ENCODE data around the gene PC. TPM values are rescaled to one million over a fixed set of nuclear protein-coding genes. Genes with fewer than 3 reads are reported as not detected.

The PC gene
- total and polyA plus RNA-seq, 7 donors: 2.0 to 40.2 (median 11.8) TPM

- Histone ChIP-seq H3K4me1 (peaks cover 0 to 8% (median 6%) of the 10 kb centered on the region in 4 donors), H3K27me3 (no peaks in the 10 kb centered on the region), H3K36me3 (no peaks in the 10 kb centered on the region), H3K27ac (no peak overlapping the region), H3K4me3 (no peak overlapping the region), H3K9me3 (no peaks in the 10 kb centered on the region)
- DNase-seq: no peak
- 84 to 92% methylated on average over 8 of the region's 8 CpGs for WGBS, 2 donors
- intact Hi-C loops (cut with DNase I): no loop called here
- TF ChIP-seq CTCF (IDR thresholded peaks at IDR 0.05): no peak
- no peak for TF ChIP-seq POLR2A (IDR thresholded peaks at IDR 0.05)
- TF ChIP-seq EP300 (IDR thresholded peaks at IDR 0.05): no peak
- TF ChIP-seq POLR2AphosphoS5 (IDR thresholded peaks at IDR 0.05): no peak
Measured at GRCh38 chr11:66985508-66986177, 27.5 kb upstream of the PC start.

GRCh38 chr11:66983275-66983924 lies 25.2 kb upstream of the PC start:
- TF ChIP-seq POLR2AphosphoS5 (IDR thresholded peaks at IDR 0.05) (no peak), CTCF (IDR thresholded peaks at IDR 0.05) (no peak), EP300 (IDR thresholded peaks at IDR 0.05) (no peak), POLR2A (IDR thresholded peaks at IDR 0.05) (no peak)
- H3K27me3 ChIP-seq: no peaks in the 10 kb centered on the region
- 90% methylated on average over 5 of the region's 5 CpGs for WGBS, 2 donors
- intact Hi-C loops (cut with DNase I): no loop called here
- no peak overlapping the region for H3K4me3 ChIP-seq
- no peaks in the 10 kb centered on the region for H3K36me3 ChIP-seq
- no peak for DNase-seq
- H3K9me3 ChIP-seq: peaks cover 0 to 7% (median 3%) of the 10 kb centered on the region in 4 donors
- H3K27ac ChIP-seq: no peak overlapping the region
- H3K4me1 ChIP-seq: peaks cover 0 to 8% (median 6%) of the 10 kb centered on the region in 4 donors

GRCh38 chr11:66981976-66982578 lies 23.9 kb upstream of the PC start:
- intact Hi-C loops (cut with DNase I): no loop called here
- H3K4me1 ChIP-seq: peaks cover 0 to 8% (median 6%) of the 10 kb centered on the region in 4 donors
- TF ChIP-seq POLR2A (IDR thresholded peaks at IDR 0.05) (no peak), EP300 (IDR thresholded peaks at IDR 0.05) (no peak), CTCF (IDR thresholded peaks at IDR 0.05) (no peak), POLR2AphosphoS5 (IDR thresholded peaks at IDR 0.05) (no peak)
- H3K36me3 ChIP-seq: no peaks in the 10 kb centered on the region
- no peaks in the 10 kb centered on the region for H3K27me3 ChIP-seq
- WGBS, 2 donors: 4 to 12% methylated on average over 9 of the region's 9 CpGs
- DNase-seq: peak; percentile 85
- no peak overlapping the region for H3K4me3 ChIP-seq
- peaks cover 0 to 7% (median 3%) of the 10 kb centered on the region in 4 donors for H3K9me3 ChIP-seq
- H3K27ac ChIP-seq: no peak overlapping the region

GRCh38 chr11:66979336-66979980 lies 21.3 kb upstream of the PC start:
- peaks cover 0 to 7% (median 3%) of the 10 kb centered on the region in 4 donors for H3K9me3 ChIP-seq
- intact Hi-C loops (cut with DNase I): no loop called here
- H3K27me3 ChIP-seq: no peaks in the 10 kb centered on the region
- no peak overlapping the region for H3K4me3 ChIP-seq
- H3K4me1 ChIP-seq: peaks cover 0 to 8% (median 6%) of the 10 kb centered on the region in 4 donors
- 96 to 97% methylated on average over 2 of the region's 2 CpGs for WGBS, 2 donors
- H3K27ac ChIP-seq: no peak overlapping the region
- TF ChIP-seq CTCF (IDR thresholded peaks at IDR 0.05) (no peak), POLR2AphosphoS5 (IDR thresholded peaks at IDR 0.05) (no peak)
- H3K36me3 ChIP-seq: no peaks in the 10 kb centered on the region
- DNase-seq: no peak

Data from sigmoid colon (tissue), 7 donors.